GM12873 (cell line): Measurements from ENCODE around the gene GINS1.

Experiments
- CTCF ChIP-seq: IDR thresholded peaks from 2 replicates; pipeline ENCODE4 v1.5.1; 2012; ENCODE audit warnings: low read depth, mild to moderate bottlenecking, moderate library complexity, low read length, control low read depth; ENCODE audit not compliant: insufficient read depth; ENCODE audit errors: missing control alignments

The GINS1 gene

DNA sequence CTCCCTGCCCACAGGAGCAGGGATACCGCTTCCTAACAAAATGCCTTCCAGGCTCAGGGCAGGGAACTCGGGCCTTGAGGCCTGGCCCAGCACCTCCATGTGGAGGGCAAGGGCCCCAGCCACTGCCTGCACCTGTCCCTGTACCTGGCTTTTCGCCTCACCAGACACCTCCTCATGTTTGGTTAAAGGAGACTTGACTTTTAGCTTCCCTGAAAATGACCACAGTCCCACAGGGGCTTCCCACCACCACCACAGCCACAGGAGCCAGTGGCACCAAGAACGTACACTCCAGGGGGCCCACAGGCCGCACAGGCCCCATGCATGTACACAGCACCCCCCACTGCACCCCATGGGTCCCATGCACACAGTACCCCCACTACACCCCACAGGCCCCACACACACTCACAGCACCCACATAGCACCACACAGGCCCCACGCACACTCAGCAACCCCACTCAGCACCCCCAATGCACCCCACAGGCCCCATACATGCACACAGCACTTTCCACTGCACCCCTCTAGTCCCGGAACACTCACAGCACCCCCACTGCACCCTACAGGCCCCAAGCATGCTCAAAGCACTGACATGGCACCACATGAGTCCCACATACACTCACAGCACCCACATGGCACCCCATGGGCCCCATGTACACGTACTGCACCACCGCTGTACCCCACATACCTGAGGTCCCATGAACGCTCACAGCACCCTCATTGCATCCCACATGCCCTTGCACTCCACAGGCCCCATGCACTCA lies 86.5 kb downstream of the GINS1 start:
- no peak for TF ChIP-seq CTCF

DNA sequence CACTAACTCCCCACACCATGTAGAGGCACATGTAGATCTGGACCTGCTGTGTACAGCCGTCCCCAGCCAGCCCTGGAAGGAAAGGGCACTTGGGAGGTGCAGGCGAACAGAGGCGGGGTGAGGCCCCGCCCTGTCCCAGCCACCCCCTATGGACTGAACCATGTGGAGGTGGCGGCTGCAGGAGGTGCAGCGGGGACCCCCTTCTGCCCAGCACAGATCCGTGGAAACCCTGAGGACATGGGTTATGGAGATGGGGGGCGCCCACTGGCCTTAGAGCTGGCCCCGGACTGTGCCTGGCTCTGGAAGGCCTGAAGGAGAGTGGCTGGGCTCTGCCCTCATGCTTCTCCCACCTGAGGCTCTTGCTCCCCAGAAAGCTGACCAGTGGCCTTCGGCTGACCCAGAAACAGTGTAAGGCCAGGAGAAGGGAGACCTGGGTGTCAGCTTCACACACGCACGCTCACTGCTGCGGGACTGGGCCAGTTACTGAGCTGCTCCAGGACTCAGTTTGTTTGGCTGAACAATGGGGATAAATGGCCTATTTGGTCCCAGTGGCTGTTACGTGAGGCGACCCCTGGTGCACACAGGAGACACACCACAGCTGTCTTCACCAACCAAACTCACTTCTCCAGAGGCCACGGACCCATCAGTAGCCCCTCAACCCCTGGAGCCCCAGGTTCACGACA lies 87.2 kb downstream of the GINS1 start:
- TF ChIP-seq CTCF, result no peak

DNA sequence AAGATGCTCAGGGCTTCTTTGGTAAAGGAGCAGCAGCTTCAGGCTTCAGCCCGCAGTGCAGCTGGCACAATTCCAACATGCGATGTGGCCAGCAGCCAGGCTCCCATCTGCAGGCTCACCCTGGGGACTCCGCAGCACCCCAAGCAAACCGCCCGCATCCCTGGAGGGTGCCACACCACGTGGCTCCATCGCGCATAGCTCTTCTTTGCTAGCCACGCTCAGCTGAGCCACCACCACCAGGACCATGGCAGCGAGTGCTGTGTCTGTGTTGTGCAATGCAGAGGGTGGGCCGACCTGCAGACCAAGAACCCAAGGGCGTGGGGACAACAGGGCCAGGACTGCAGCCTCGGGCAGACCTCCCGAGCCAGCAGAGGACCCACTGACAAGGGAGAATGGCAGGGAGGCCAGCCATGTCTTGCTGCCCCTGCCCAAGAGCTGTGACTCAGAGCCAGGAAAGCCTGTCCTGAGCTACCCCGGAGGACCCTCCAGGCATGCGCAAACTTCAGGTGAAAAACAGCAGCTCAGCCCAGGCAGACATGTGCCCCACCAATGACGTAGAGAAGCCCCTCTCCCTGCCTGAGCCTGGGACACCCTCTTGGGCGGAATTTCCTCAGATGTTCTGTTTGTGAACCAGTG lies 87.8 kb downstream of the GINS1 start:
- no peak for TF ChIP-seq CTCF

GRCh38 chr20:25496165-25496967 lies 88.9 kb downstream of the GINS1 start:
- TF ChIP-seq CTCF, result no peak

DNA sequence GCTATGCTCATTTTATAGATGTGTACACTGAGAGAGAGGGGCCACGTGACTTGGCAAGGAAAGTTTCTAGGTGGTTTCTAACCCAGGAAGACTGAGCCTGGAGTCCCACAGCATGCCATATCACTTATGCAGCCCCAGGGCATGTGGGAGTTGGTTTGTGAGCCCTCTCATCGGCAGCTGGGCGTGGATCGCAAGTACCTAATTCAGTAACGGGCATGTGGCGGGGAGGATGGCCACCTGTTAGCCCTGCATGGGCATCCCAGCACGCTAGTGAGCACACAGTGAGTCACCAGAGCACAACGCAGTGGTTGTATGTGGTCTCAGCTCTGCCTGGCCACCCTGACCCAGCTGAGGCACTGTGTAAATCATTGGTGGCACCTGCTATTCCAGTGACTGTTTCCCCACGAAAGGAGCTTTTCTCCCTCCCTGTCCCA lies 89.5 kb downstream of the GINS1 start:
- no peak for TF ChIP-seq CTCF

DNA sequence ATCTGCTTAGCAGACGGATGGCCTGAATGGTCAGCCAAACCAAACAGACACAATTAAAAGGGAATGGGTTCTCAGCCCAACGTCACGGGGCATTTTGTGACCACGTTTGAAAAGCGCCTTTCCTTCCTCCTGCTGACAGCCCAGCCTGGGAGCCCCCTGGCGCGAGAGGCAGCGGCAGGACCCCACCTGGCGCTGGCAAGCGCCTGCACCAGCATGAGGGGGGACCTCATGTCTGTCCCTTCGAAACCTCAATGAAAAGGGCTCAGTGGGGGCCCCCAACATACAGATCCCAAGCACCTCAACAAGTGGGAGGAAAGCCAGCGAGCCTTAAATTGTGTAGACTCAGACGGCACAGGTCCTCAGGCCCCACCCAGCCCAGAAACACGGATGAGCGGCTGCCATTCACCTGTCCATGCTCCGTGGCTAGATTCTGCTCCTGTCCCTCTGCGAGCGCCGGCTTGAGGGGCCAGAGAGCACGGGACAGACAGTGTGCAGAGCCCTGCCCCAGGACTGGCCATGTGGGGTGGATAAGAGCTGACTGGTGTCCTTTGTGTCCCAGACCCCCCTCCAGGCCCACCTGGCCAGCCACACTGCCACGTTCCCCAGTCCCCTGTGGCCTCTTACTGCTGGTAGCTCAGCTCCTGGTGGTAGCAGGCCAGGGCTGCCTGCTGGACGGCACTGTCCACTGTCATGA lies 90.3 kb downstream of the GINS1 start:
- no peak for TF ChIP-seq CTCF
